PFSK-1 (cell line): ENCODE results near the gene GFY.

ENCODE experiments used
- FOXP2 ChIP-seq: optimal IDR thresholded peaks from 2 replicates; pipeline ENCODE3; 2011; ENCODE audit warnings: borderline replicate concordance, control low read depth, inconsistent platforms; ENCODE audit not compliant: insufficient read depth; ENCODE audit errors: extremely low read length, extremely low read depth
- POLR2AphosphoS5 ChIP-seq: IDR thresholded peaks from 2 replicates; pipeline ENCODE4 v1.6.1; 2012; ENCODE audit warnings: low read depth, mild to moderate bottlenecking, control low read depth, low read length, moderate library complexity
- SIN3A ChIP-seq: IDR thresholded peaks from 2 replicates; pipeline ENCODE4 v1.6.1; 2012; ENCODE audit warnings: mild to moderate bottlenecking, low read length, moderate library complexity, borderline replicate concordance; ENCODE audit not compliant: insufficient read depth
- TAF1 ChIP-seq: IDR thresholded peaks from 2 replicates; pipeline ENCODE4 v1.6.1; 2012; ENCODE audit warnings: low read length, control low read depth, borderline replicate concordance; ENCODE audit not compliant: insufficient read depth
- TF ChIP-seq, protein P1 (sequence below), 2 experiments: IDR thresholded peaks; 2 replicates each; pipeline versions ENCODE4 v1.6.1 to v1.8.0; 2011 to 2012; ENCODE audit warnings: low read depth in 2 of 2, low read length in 2 of 2, control low read depth in 1 of 2, inconsistent platforms in 1 of 2, mild to moderate bottlenecking in 1 of 2, moderate library complexity in 1 of 2; ENCODE audit not compliant: insufficient read depth in 1 of 2

DNA sequence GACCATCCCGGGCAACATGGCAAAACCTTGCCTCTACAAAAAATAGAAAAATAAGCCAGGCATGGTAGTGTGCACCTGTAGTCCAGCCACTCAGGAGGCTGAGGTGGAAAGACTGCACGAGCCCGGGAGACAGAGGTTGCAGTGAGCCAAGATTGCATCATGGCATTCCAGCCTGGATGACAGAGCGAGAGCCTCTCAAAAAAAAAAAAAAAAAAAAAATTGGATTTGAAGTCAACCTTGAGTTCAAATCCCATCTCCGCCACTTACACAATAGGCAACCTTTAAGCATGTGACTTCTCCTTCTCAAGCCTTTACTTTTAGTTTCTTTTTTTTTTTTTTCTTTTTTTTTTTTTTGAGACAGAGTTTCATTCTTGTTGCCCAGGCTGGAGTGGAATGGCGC is 25.2 kb upstream of the GFY start:
- TF ChIP-seq POLR2AphosphoS5 = no peak
- no peak for TF ChIP-seq TAF1
- TF ChIP-seq, protein P1, sequence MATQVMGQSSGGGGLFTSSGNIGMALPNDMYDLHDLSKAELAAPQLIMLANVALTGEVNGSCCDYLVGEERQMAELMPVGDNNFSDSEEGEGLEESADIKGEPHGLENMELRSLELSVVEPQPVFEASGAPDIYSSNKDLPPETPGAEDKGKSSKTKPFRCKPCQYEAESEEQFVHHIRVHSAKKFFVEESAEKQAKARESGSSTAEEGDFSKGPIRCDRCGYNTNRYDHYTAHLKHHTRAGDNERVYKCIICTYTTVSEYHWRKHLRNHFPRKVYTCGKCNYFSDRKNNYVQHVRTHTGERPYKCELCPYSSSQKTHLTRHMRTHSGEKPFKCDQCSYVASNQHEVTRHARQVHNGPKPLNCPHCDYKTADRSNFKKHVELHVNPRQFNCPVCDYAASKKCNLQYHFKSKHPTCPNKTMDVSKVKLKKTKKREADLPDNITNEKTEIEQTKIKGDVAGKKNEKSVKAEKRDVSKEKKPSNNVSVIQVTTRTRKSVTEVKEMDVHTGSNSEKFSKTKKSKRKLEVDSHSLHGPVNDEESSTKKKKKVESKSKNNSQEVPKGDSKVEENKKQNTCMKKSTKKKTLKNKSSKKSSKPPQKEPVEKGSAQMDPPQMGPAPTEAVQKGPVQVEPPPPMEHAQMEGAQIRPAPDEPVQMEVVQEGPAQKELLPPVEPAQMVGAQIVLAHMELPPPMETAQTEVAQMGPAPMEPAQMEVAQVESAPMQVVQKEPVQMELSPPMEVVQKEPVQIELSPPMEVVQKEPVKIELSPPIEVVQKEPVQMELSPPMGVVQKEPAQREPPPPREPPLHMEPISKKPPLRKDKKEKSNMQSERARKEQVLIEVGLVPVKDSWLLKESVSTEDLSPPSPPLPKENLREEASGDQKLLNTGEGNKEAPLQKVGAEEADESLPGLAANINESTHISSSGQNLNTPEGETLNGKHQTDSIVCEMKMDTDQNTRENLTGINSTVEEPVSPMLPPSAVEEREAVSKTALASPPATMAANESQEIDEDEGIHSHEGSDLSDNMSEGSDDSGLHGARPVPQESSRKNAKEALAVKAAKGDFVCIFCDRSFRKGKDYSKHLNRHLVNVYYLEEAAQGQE (IDR thresholded peaks at IDR 0.05; ENCODE audit: insufficient read depth in 1 of 2, low read depth in 2 of 2, low read length in 2 of 2) = no peak
- no peak for TF ChIP-seq SIN3A
- no peak for TF ChIP-seq FOXP2
